Measurements from ENCODE around the gene CUEDC1.

Gene CUEDC1, protein sequence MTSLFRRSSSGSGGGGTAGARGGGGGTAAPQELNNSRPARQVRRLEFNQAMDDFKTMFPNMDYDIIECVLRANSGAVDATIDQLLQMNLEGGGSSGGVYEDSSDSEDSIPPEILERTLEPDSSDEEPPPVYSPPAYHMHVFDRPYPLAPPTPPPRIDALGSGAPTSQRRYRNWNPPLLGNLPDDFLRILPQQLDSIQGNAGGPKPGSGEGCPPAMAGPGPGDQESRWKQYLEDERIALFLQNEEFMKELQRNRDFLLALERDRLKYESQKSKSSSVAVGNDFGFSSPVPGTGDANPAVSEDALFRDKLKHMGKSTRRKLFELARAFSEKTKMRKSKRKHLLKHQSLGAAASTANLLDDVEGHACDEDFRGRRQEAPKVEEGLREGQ

DNA sequence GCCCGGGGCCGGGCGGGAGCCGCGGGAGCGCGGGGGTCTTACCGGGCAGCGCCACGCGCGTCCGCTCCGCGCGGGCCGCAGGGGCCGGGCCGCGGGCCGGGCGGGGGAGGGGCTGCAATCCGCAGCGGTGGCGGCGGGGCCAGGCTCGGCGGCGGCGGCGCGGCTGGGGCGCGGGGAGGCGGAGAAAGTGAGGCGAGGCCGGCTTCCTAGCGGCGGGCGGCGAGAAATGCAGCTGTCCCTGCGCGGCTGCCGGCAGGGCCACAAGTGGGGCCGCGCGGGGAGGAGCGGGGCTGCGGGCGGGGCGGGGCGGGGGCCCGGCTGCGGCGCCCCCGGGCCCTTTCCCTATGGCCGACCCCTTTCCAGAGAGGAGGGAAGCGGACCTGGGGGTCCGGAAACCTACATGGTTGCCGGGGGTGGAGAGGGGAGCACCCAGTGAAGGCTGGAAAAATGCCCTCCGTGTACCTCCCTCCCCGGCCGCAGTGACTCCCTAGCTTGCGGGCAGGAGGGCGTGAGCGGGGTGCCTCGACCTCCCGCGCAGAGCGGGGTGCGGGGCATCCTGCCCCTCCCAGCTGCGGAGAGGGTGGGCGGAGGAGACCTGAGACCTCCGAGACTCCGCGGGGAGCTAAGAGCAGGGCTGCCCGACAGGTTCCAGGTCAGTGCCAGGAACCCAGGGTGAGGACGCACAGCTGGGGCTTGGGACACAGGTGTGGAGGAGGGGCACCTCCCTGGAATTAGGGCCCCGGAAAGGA, at the start of gene CUEDC1:
TSS of gene CUEDC1 (minus strand) at position 230 of the 749 bp plus-strand sequence. CDS start 69,848 bp downstream, outside the sequence.
- peak; percentile 80 to 94 (median 89) for DNase-seq

- DNase-seq = no peak
These were observed 48.8 kb upstream of the CUEDC1 start for GRCh38 chr17:58004060-58004459.

- DNase-seq = no peak
These were observed 47.8 kb upstream of the CUEDC1 start for GRCh38 chr17:58002973-58003372.

GRCh38 chr17:58002154-58002948, 47.1 kb upstream of the CUEDC1 start:
- DNase-seq = no peak

GRCh38 chr17:58001461-58002124, 46.4 kb upstream of the CUEDC1 start:
- no peak for DNase-seq

GRCh38 chr17:57999496-58000017, 44.3 kb upstream of the CUEDC1 start:
- peak; percentile 73 to 92 (median 87) for DNase-seq

- DNase-seq = no peak
These were observed 43.8 kb upstream of the CUEDC1 start for GRCh38 chr17:57999010-57999495.

- DNase-seq = no peak
These were observed 42.0 kb upstream of the CUEDC1 start for GRCh38 chr17:57997085-57997809.

- peak; percentile 72 to 82 (median 80) for DNase-seq
These were observed 40.1 kb upstream of the CUEDC1 start for GRCh38 chr17:57995076-57995956.

DNA sequence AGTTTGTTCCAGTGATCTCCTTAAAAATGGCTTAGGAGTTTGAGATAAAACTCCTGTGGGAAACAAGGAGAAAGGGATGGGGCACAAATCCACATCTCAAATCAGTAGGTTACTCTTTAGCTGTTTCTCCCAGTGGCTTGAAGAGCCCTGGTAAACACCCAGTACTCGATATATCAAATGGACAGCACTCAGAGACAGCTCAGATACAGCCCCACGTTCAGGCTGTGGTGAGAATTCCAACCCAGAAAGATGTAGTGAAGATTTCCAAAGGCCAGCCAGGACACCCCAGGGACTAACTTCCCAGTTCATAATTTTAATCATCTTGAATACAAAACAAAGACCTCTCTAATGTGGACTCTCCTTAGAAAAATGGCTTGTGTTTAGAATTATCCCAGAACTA, 39.2 kb upstream of the CUEDC1 start:
- no peak for DNase-seq

- peak in 2 of 3 donors; percentile 20 to 45 for DNase-seq
These were observed 38.5 kb upstream of the CUEDC1 start for GRCh38 chr17:57993471-57994365.

GRCh38 chr17:57991537-57991936, 36.3 kb upstream of the CUEDC1 start:
- DNase-seq = no peak

GRCh38 chr17:57990037-57990436, 34.8 kb upstream of the CUEDC1 start:
- no peak for DNase-seq

GRCh38 chr17:57988301-57989250, 33.4 kb upstream of the CUEDC1 start:
- DNase-seq = peak; percentile 59 to 72 (median 61)

DNA sequence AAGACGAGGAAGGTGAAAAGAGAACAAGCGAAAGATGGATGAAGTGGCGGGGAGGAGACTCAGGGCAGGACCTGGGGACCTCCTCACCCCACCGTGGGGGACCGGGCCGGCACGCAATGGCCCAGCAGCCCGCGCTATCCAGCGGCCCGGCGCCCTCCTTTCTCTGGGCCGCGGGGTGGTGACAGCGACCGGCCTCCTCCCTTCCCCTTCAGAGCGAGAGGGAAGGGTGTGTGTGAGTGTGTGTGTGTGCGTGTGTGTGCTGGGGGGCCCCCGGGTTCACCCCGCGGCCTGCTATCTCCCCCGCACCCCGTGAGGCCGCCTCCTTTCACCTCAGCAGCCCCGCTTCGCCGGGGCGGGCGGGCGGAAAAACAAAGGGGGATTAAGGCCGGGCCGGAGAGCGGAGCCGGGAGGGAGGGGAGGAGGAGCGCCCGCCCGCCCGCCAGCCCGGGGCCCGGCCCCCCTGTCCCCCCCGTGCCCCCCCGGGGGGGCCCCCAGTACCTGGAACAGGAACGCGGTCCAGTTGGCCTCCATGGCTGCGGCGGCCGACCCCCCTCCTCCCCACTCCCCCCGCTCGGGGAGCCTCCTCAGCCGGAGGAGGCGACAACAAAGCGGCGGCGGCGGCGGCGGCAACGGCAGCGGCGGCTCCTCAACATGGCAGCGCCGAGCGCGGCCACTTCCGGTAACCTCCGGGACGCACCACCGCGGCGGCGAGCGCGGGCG, 32.5 kb upstream of the CUEDC1 start, which contains the start of gene VEZF1:
TSS of gene VEZF1 (minus strand) at position 674 of the 720 bp plus-strand sequence. CDS start at position 531, 143 bp downstream.
- peak; percentile 78 to 92 (median 83) for DNase-seq

GRCh38 chr17:57986841-57987580, 31.8 kb upstream of the CUEDC1 start:
- peak; percentile 93 to 97 (median 93) for DNase-seq

DNA sequence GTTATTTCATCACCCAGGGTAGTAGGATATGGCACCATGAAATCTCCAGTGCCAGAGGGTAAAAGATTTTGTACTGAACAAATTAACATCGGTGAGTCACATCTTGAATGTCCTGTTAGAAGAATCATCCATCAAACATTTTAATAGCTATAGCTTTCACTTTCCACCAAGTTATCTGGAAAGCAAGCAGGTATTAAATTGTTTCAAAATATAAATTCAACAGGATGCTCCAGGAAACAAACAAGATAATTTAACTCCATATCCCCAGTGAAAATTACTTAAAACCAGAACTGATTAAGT, 30.4 kb upstream of the CUEDC1 start:
- peak; percentile 58 to 87 (median 71) for DNase-seq
